ENCODE results near the gene CRYBG2.

Gene CRYBG2

GRCh38 chr1:26345718-26346117, 8.2 kb downstream of the CRYBG2 start:
- intact Hi-C loops (cut with DNase I; ENCODE audit: low total_unique reads): no loop called here
- Histone ChIP-seq H3K36me3 (no peaks in the 10 kb centered on the region), H3K27ac (no peak overlapping the region), H3K9me3 (no peaks in the 10 kb centered on the region), H3K4me1 (no peaks in the 10 kb centered on the region), H3K4me3 (no peak overlapping the region), H3K27me3 (peaks cover 0 to 44% of the 10 kb centered on the region in 2 donors)
- TF ChIP-seq CTCF (IDR thresholded peaks at IDR 0.05): no peak
- no peak for DNase-seq

- no peak for DNase-seq
- peaks cover 0 to 44% of the 10 kb centered on the region in 2 donors for H3K27me3 ChIP-seq
- intact Hi-C loops (cut with DNase I; ENCODE audit: low total_unique reads): no loop called here
- H3K27ac ChIP-seq: no peak overlapping the region
- TF ChIP-seq CTCF (IDR thresholded peaks at IDR 0.05): no peak
- H3K9me3 ChIP-seq: no peaks in the 10 kb centered on the region
- no peak overlapping the region for H3K4me3 ChIP-seq
- H3K36me3 ChIP-seq: no peaks in the 10 kb centered on the region
- no peaks in the 10 kb centered on the region for H3K4me1 ChIP-seq
Measured at GRCh38 chr1:26344147-26344920, 9.6 kb downstream of the CRYBG2 start.

GRCh38 chr1:26340047-26340481, 13.9 kb downstream of the CRYBG2 start:
- Histone ChIP-seq H3K4me3 (no peak overlapping the region), H3K27me3 (peaks cover 4 to 65% of the 10 kb centered on the region in 2 donors), H3K36me3 (no peaks in the 10 kb centered on the region), H3K4me1 (peaks cover 0 to 14% (median 11%) of the 10 kb centered on the region in 4 donors), H3K9me3 (no peaks in the 10 kb centered on the region), H3K27ac (no peak overlapping the region)
- DNase-seq: no peak
- no peak for TF ChIP-seq CTCF (IDR thresholded peaks at IDR 0.05)
- intact Hi-C loops (cut with DNase I; ENCODE audit: low total_unique reads): no loop called here

- H3K27ac ChIP-seq: no peak overlapping the region
- H3K27me3 ChIP-seq: peaks cover 4 to 65% of the 10 kb centered on the region in 2 donors
- peaks cover 0 to 14% (median 11%) of the 10 kb centered on the region in 4 donors for H3K4me1 ChIP-seq
- no peak overlapping the region for H3K4me3 ChIP-seq
- no peaks in the 10 kb centered on the region for H3K36me3 ChIP-seq
- intact Hi-C loops (cut with DNase I; ENCODE audit: low total_unique reads): no loop called here
- no peak for DNase-seq
- H3K9me3 ChIP-seq: no peaks in the 10 kb centered on the region
- TF ChIP-seq CTCF (IDR thresholded peaks at IDR 0.05): no peak
Measured at GRCh38 chr1:26338670-26339069, 15.3 kb downstream of the CRYBG2 start.

GRCh38 chr1:26337625-26338024, 16.3 kb downstream of the CRYBG2 start:
- no peaks in the 10 kb centered on the region for H3K9me3 ChIP-seq
- no peak overlapping the region for H3K4me3 ChIP-seq
- peaks cover 0 to 14% (median 11%) of the 10 kb centered on the region in 4 donors for H3K4me1 ChIP-seq
- TF ChIP-seq CTCF (IDR thresholded peaks at IDR 0.05): no peak
- intact Hi-C loops (cut with DNase I; ENCODE audit: low total_unique reads): no loop called here
- no peak for DNase-seq
- H3K27ac ChIP-seq: no peak overlapping the region
- peaks cover 4 to 63% of the 10 kb centered on the region in 2 donors for H3K27me3 ChIP-seq
- H3K36me3 ChIP-seq: no peaks in the 10 kb centered on the region
